ENCODE data around the gene CIITA.

DNA sequence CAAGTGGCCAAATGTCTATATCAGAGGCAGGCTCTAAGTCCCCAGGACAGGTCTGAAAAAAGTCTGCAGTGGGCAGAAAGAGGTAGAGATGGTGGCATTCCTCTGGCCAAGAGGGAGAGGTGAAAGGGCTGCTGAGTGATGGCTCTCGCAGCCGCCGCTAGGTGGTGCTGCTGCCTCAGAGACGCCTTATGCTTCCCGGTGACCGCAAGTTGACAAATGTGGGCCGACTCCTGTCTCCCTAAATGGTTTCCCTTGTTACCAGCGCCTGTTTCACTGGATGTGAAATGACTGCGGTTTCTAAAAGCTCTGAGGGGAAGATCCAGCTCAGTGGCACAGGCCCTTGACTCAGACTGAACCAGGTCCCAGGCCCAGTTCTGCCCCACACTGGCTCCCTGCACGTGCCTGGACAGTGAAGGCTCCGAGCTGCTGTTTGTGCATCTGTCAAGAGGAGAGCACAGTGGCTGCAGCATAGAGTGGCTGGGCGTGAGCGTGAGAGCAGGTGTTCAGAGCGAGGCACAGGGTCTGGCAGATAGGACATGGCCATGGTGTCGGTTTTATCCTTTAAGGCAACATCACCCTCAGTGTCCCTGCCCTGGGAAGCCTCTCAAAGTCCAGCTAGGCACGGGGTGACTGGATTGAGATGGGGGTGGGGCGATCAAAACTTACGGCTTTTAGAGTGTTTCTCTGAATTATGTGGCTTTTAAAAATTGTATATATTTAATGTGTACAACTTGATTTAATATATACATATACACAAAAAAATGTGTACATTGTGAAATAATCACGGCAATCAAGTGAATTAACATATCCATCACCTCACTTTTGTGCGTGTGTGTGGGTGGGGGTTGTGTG lies 87.3 kb downstream of the CIITA start:
- TF ChIP-seq, protein P1, sequence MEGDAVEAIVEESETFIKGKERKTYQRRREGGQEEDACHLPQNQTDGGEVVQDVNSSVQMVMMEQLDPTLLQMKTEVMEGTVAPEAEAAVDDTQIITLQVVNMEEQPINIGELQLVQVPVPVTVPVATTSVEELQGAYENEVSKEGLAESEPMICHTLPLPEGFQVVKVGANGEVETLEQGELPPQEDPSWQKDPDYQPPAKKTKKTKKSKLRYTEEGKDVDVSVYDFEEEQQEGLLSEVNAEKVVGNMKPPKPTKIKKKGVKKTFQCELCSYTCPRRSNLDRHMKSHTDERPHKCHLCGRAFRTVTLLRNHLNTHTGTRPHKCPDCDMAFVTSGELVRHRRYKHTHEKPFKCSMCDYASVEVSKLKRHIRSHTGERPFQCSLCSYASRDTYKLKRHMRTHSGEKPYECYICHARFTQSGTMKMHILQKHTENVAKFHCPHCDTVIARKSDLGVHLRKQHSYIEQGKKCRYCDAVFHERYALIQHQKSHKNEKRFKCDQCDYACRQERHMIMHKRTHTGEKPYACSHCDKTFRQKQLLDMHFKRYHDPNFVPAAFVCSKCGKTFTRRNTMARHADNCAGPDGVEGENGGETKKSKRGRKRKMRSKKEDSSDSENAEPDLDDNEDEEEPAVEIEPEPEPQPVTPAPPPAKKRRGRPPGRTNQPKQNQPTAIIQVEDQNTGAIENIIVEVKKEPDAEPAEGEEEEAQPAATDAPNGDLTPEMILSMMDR (conservative IDR thresholded peaks at IDR 0.05): peak; percentile 96
- TF ChIP-seq ZFX (IDR thresholded peaks at IDR 0.05): no peak

All from C4-2B (cell line).